ENCODE results near the gene TXN.

DNA sequence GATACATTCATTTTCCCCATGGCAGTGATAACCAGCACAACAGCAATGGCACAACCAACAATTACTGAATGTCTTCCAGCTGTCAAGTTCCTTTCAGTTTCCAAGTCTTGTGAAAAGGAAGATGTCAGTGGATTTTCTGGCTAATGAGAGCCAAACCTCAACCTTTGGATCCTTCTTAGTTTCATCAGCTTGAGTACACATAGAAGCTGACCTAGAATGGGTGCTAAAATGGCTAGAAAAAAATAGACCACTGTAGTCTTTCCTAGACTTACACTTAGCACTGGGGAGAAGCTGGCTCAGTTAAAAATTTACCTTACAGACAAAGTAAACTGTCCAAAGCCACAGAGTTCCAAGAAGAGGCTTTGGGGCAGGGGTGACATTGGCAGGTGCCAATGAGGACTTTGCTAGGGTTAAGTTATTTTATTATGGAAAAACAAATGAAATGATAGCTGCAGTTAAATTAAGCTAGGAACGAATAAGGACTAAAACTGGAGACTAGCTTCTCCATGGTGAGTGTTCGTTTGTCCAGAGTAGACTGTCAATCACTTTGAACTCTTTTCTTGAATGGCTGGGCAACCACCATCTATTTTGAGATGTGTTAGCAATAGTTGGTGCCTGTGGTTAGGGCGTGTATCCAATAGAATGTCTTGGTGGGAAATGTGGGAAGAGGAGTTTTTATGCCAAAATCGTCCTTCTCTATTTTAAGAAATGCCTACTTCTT lies 25.9 kb upstream of the TXN start:
- TF ChIP-seq, protein P1, sequence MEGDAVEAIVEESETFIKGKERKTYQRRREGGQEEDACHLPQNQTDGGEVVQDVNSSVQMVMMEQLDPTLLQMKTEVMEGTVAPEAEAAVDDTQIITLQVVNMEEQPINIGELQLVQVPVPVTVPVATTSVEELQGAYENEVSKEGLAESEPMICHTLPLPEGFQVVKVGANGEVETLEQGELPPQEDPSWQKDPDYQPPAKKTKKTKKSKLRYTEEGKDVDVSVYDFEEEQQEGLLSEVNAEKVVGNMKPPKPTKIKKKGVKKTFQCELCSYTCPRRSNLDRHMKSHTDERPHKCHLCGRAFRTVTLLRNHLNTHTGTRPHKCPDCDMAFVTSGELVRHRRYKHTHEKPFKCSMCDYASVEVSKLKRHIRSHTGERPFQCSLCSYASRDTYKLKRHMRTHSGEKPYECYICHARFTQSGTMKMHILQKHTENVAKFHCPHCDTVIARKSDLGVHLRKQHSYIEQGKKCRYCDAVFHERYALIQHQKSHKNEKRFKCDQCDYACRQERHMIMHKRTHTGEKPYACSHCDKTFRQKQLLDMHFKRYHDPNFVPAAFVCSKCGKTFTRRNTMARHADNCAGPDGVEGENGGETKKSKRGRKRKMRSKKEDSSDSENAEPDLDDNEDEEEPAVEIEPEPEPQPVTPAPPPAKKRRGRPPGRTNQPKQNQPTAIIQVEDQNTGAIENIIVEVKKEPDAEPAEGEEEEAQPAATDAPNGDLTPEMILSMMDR (IDR thresholded peaks at IDR 0.05): no peak
- no peak for TF ChIP-seq POLR2A (IDR thresholded peaks at IDR 0.05)
